ENCODE results near the gene L1CAM. TPM values are rescaled to one million over a fixed set of nuclear protein-coding genes. Genes with fewer than 3 reads are reported as not detected.

Gene L1CAM
- total RNA-seq, 1 experiment from 2014 or later: 819 TPM

- Histone ChIP-seq H3K27ac (ENCODE audit: low read length) (peak overlapping the region; percentile 34; the same call in 1 of the 2 replicates), H3K9me3 (ENCODE audit: control insufficient read depth, insufficient read depth, low read depth, low read length) (no peaks in the 10 kb centered on the region), H3K4me3 (ENCODE audit: low read depth in 2 of 2, low read length in 2 of 2) (no peak overlapping the region), H3K4me1 (ENCODE audit: control insufficient read depth, insufficient read depth, low read length) (peaks cover 31% of the 10 kb centered on the region), H3K36me3 (ENCODE audit: control insufficient read depth, insufficient read depth, low read length) (peaks cover 7% of the 10 kb centered on the region), H3K27me3 (ENCODE audit: control insufficient read depth, insufficient read depth, low read length) (no peaks in the 10 kb centered on the region)
- TF ChIP-seq, protein P1, sequence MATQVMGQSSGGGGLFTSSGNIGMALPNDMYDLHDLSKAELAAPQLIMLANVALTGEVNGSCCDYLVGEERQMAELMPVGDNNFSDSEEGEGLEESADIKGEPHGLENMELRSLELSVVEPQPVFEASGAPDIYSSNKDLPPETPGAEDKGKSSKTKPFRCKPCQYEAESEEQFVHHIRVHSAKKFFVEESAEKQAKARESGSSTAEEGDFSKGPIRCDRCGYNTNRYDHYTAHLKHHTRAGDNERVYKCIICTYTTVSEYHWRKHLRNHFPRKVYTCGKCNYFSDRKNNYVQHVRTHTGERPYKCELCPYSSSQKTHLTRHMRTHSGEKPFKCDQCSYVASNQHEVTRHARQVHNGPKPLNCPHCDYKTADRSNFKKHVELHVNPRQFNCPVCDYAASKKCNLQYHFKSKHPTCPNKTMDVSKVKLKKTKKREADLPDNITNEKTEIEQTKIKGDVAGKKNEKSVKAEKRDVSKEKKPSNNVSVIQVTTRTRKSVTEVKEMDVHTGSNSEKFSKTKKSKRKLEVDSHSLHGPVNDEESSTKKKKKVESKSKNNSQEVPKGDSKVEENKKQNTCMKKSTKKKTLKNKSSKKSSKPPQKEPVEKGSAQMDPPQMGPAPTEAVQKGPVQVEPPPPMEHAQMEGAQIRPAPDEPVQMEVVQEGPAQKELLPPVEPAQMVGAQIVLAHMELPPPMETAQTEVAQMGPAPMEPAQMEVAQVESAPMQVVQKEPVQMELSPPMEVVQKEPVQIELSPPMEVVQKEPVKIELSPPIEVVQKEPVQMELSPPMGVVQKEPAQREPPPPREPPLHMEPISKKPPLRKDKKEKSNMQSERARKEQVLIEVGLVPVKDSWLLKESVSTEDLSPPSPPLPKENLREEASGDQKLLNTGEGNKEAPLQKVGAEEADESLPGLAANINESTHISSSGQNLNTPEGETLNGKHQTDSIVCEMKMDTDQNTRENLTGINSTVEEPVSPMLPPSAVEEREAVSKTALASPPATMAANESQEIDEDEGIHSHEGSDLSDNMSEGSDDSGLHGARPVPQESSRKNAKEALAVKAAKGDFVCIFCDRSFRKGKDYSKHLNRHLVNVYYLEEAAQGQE (IDR thresholded peaks at IDR 0.05; ENCODE audit: insufficient read depth in 1 of 2, low read depth in 2 of 2, low read length in 1 of 2): no peak
- DNase-seq (ENCODE audit: low read depth, low spot score): no peak
- no TSS peak for BruUV-seq (replicated peaks)
- no peak for ATAC-seq
- in situ Hi-C loops (cut with HindIII; ENCODE audit: low pct_unique_long_range_greater_than_20kb, low sequenced_read_pairs) (no loop called here), intact Hi-C loops (cut with micrococcal nuclease; ENCODE audit: unreplicated experiment) (no loop called here)
- CTCF ChIA-PET: no interaction called here
- POLR2A ChIA-PET: no interaction called here
Measured at GRCh38 chrX:153931748-153932147, 45.8 kb upstream of the L1CAM start.

DNA sequence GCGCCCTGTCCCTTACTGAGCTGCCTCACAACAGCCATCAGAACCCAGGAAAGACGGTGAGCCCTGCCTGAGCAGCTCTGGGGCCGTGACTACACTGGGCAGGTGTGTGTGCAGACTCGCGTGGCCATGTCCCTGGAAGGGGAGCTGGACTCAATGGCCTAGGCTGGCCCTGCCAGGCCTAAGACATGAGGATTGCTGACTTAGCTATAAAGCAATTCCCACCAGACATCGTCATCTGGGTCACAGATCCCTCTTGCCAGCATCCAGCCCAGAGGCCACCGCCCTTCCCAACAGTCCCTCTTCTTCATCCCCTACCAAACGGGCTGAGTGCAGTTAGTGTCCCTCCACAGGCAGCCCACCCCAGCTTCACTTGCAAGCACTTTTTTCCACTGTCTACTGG is 45.2 kb upstream of the L1CAM start:
- Histone ChIP-seq H3K4me3 (ENCODE audit: low read depth in 2 of 2, low read length in 2 of 2) (no peak overlapping the region), H3K36me3 (ENCODE audit: control insufficient read depth, insufficient read depth, low read length) (peaks cover 7% of the 10 kb centered on the region), H3K4me1 (ENCODE audit: control insufficient read depth, insufficient read depth, low read length) (peaks cover 36% of the 10 kb centered on the region), H3K9me3 (ENCODE audit: control insufficient read depth, insufficient read depth, low read depth, low read length) (no peaks in the 10 kb centered on the region), H3K27me3 (ENCODE audit: control insufficient read depth, insufficient read depth, low read length) (no peaks in the 10 kb centered on the region), H3K27ac (ENCODE audit: low read length) (peak overlapping the region; percentile 34; the same call in 1 of the 2 replicates)
- no TSS peak for BruUV-seq (replicated peaks)
- in situ Hi-C loops (cut with HindIII; ENCODE audit: low pct_unique_long_range_greater_than_20kb, low sequenced_read_pairs) (no loop called here), intact Hi-C loops (cut with micrococcal nuclease; ENCODE audit: unreplicated experiment) (no loop called here)
- no peak for ATAC-seq
- TF ChIP-seq, protein P2, sequence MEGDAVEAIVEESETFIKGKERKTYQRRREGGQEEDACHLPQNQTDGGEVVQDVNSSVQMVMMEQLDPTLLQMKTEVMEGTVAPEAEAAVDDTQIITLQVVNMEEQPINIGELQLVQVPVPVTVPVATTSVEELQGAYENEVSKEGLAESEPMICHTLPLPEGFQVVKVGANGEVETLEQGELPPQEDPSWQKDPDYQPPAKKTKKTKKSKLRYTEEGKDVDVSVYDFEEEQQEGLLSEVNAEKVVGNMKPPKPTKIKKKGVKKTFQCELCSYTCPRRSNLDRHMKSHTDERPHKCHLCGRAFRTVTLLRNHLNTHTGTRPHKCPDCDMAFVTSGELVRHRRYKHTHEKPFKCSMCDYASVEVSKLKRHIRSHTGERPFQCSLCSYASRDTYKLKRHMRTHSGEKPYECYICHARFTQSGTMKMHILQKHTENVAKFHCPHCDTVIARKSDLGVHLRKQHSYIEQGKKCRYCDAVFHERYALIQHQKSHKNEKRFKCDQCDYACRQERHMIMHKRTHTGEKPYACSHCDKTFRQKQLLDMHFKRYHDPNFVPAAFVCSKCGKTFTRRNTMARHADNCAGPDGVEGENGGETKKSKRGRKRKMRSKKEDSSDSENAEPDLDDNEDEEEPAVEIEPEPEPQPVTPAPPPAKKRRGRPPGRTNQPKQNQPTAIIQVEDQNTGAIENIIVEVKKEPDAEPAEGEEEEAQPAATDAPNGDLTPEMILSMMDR (IDR thresholded peaks at IDR 0.05): no peak
- no peak for TF ChIP-seq POLR2AphosphoS5 (IDR thresholded peaks at IDR 0.05; ENCODE audit: low read depth, low read length)
- TF ChIP-seq, protein P1 (IDR thresholded peaks at IDR 0.05; ENCODE audit: insufficient read depth in 1 of 2, low read depth in 2 of 2, low read length in 1 of 2): no peak
- no peak for TF ChIP-seq TCF7L2 (IDR thresholded peaks at IDR 0.05; ENCODE audit: low read depth, low read length)
- no peak for TF ChIP-seq SIN3A (IDR thresholded peaks at IDR 0.05; ENCODE audit: borderline replicate concordance, insufficient read depth, low read depth, low read length)
- ChIA-PET CTCF (no interaction called here), POLR2A (interaction anchor here (0.7 kb wide), 1 partner anchor 8 kb away, joined by 3 read pairs; no protein-coding TSS in a partner anchor)
- DNase-seq (ENCODE audit: low read depth, low spot score): no peak

Measured in Panc1 (cell line).